GM21619 (cell line): ENCODE data around the gene CDK5RAP3.
A peak's percentile ranks its signal among the peaks of the same experiment; 100 is the strongest.

Experiments
- ATAC-seq: cut with Tn5 transposase; IDR thresholded peaks from one replicate; pipeline ENCODE4 v1.9.1; 2021; ENCODE audit not compliant: unreplicated experiment

Gene CDK5RAP3

DNA sequence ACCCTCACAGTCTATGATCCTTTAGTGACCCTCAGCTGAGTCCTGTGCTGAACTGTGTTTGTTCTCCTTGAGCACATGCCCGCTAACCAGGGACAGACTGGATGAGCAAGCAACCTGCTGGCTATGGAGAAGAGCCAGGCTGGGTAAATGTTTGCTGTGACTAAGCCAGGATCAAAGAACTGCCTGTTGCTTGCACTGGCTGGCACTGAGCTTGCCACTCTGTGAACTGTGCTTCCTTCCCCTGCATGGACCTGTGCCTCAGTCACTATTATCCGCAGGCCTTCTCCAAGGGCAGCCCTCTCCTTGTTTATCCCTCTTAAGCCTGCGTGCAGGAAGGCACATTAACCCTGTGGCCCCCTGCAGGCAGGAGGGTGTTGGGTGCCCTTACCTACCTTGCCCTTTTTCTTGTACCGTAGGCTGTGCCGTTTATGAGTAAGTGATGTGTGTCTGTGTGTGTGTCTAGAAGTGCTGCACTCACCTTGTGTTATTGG lies 22.2 kb upstream of the CDK5RAP3 start:
- ATAC-seq, result no peak

DNA sequence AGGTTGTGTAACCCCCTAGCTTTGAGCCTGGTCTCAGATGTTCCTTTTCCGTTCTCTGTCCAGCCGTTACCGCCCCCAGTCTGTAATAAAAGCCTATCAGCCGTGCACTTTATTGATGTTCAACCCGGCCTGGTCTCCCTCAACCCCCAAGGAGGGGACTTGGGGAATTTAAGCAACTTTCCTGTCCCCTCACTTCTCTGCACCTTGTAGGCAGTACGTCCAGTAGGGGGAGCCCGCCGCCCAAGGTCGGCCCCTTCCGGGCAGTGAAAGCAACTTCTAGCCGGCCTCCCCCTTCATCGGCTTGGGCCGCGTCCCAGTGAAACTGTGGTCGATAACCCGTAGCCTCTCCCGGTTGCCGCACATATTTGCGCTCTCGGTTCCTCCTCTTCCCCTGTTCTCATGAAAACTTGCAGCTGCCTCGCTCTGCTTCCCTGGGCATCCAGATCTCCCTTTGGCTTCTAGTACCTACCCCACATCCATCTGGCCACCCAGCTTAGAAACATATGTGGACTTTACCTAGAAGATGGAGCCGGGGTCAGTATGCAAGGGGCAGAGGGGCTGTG lies 21.6 kb upstream of the CDK5RAP3 start:
- ATAC-seq, result peak; percentile 60

DNA sequence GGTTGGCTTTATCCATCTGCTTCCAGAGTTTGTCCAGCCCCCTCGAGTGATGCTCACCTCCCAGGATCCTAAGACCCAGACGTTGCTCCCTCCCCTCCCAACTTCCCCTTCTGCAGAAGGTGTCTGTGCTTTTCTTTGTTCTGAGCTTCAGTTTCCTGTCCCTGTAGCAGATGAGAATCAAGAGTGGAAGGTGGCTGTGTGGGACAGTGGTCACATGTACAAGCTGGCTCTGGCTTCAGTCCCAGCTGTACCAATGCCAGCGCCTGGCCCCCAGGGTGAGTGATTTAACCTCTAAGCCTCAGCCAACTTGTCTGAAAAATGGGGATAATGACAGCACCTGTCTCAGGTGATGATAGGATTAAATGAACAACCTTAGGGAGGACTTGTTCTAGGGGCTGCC lies 21.0 kb upstream of the CDK5RAP3 start:
- ATAC-seq, result no peak

DNA sequence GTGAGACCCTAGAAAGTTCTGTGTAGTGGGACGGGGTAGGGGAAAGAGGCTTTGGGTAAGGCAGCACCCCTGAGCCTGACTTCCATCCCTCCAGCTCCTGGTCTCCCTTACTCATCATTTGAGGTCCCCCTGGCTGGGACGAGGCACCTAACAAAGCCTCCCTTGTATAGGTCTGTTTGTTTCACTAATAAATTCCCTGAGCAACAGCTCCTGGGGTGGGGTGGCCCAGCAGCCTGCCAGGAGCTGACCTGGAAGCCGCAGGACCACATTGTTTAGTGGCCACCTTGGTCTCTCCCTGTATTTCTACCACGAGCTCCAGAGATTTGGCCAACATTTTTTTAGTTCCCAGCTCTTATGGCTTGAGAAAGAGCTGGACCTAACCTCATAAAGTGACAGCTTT lies 20.5 kb upstream of the CDK5RAP3 start:
- no peak for ATAC-seq

- no peak for ATAC-seq
Measured at GRCh38 chr17:47952171-47953021, 18.5 kb upstream of the CDK5RAP3 start.

DNA sequence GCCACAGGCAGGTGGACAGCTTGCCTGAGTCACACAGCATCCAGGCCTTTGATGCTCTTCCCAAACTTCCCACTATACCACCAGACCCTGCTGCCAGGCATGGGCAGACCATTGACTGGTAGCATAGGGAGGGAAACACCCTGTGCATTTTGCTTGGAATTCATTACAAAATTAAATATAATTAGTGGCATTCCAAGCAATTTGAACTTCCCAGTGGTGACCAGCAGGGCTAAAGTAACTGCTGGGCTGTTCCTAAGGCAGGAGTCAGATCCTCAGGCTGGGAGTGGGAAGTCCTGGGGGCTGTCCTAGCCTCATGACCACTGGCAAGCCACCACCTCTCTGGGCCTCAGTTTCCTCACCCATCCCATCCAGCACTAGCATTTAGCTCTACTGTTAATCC lies 17.0 kb upstream of the CDK5RAP3 start:
- no peak for ATAC-seq

DNA sequence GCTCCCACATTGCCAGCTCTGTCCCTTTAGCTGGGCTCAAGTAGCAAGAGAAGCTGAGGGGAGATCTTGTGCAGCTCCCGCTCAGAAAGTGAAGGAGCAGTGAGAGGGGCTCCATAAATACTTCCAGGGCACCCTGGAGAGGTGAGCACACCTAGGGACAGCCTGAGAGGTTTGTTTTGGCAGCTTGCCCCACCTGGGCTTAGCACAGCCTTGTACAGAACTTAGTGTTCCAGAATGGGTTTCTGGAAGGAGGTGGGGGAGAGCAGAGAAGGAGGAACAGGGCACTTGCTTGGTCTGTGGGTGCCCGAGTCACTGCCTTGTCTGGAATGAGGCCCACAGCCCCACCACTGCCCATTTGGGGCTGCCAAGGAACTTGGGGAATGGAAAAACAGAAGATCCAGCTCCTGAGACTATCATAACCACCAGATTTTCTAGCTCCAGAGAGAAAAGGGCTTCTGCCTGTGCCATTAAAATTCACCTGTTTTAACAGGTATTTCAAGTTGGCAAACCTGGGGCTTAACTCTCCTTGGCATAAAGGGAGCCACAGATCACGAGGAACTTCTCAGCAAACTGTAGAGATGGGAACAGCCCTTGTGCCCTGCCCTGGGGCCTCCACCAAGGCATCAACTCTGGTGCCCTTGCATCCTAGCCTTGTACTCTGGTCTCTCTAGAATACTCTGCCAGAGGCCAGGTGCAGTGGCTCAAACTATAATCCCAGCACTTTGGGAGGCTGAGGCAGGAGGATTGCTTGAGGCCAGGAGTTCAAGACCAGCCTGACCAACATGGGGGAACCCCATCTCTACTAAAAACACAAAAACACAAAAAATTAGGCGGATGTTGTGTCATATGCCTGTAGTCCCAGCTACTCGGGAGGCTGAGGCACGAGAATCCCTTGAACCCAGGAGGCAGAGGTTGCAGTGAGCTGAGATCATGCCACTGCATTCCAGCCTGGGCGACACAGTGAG lies 15.1 kb upstream of the CDK5RAP3 start:
- no peak for ATAC-seq

- ATAC-seq, result no peak
Measured at GRCh38 chr17:47956791-47957590, 13.9 kb upstream of the CDK5RAP3 start.

DNA sequence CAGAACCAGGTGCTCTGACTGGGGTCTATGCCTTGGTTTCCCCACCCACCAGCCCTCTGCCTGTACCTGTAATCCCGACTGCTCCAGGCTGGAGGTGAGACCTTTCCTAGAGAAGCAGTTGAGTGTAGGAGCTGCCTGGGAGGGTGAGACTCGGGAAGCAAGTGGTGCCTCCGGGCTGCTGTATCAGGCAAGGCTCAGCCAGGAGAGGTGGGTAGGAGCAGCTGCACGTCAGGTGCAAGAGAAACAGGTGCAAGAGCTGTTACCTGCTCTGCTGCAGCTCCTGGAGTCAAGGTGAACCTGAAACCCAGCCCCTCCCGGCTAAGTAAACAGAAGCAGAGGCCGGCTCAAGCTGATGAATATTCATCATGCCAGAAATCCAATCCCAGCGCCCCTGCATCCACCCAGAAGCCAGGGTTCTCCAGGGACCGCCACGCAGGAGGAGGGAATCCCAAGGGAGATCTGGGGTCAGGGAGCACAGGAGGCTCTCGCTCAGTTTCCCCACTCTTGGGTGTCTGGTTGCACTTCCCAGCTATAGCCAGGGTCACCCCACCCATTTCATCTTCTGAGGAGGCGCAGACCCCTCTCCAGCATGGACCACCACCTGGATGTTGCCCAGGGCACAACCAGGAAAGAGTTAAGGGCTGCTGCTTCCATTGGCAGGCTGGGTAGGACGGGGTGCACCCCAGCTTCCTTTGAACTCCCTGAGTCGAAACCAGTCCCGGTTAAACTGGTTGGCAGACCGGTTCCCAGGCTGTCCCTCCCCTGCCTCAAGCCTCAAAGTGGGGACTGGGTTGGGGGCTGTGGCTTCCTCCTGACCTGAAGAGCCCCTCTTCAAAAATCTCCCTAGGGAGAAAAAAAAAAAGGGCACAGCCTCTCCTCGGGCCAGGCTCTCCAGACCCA lies 13.1 kb upstream of the CDK5RAP3 start, which contains the start of gene PRR15L:
Gene PRR15L (minus strand): TSS at position 293 of the 900 bp plus-strand sequence. CDS start 4,649 bp downstream, outside the sequence.
- no peak for ATAC-seq

GRCh38 chr17:47959825-47960655 lies 10.9 kb upstream of the CDK5RAP3 start:
- ATAC-seq, result no peak

DNA sequence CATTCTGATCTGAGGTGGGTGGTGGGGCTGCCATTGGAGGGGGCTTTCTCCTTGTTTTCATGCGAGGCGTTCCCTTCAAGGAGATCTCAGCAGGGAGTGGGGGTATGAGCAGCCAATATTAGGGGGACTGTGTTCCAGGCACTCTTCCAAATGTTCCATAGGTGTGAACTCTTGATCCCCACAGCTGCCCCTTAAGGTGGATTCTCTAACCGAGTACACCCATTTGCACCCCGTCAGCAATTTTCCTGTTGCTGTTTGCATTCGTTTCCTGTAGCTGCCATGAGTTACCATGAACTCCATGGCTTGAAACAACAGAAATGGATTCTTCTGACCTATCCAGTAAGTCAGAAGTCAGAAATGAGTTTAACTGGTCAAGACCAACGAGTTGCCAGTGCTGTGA lies 9.5 kb upstream of the CDK5RAP3 start:
- ATAC-seq, result no peak

DNA sequence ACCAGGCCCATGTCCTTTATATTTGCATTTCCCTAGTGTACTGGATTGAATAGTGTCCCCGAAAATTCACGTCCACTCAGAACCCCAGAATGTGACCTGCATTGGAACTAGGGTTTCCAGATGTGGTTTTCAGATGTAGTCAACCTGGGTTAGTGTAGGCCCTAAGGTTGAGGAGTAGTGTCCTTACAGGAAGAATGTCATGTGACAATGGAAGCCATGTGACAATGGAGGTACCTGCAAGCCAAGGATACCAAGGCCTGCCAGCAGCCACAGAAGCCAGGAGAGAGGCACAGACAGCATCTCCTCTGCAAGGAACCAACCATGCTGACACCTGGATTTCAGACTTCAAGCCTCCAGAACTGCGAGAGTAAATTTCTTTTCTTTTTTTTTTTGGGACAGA lies 8.0 kb upstream of the CDK5RAP3 start:
- ATAC-seq, result no peak

- ATAC-seq, result no peak
Measured at GRCh38 chr17:47964856-47965255, 6.1 kb upstream of the CDK5RAP3 start.

DNA sequence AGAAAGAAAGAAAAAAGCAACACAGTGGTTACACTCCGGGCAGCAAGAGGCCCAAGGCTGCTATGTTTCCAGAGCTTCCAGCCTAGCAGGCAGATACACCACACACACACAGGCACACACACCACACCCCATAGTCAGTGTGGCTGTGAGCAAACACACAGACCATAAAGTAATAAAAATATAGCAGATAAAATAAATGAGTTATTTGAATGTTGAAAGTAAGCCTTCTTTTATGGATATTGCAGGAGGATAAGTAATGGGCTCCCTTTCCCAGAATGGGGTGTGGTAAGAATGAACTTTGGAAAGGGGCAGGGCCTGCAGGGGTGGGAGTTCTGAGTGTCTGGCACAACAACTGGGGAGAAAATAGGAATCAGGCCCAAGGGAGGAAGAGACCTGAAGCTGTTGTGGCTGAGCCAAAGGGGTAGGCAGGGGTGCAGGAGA lies 4.8 kb upstream of the CDK5RAP3 start:
- no peak for ATAC-seq

- no peak for ATAC-seq
Measured at GRCh38 chr17:47967607-47968252, 3.2 kb upstream of the CDK5RAP3 start.

- ATAC-seq, result no peak
Measured at GRCh38 chr17:47968836-47969235, 2.1 kb upstream of the CDK5RAP3 start.

DNA sequence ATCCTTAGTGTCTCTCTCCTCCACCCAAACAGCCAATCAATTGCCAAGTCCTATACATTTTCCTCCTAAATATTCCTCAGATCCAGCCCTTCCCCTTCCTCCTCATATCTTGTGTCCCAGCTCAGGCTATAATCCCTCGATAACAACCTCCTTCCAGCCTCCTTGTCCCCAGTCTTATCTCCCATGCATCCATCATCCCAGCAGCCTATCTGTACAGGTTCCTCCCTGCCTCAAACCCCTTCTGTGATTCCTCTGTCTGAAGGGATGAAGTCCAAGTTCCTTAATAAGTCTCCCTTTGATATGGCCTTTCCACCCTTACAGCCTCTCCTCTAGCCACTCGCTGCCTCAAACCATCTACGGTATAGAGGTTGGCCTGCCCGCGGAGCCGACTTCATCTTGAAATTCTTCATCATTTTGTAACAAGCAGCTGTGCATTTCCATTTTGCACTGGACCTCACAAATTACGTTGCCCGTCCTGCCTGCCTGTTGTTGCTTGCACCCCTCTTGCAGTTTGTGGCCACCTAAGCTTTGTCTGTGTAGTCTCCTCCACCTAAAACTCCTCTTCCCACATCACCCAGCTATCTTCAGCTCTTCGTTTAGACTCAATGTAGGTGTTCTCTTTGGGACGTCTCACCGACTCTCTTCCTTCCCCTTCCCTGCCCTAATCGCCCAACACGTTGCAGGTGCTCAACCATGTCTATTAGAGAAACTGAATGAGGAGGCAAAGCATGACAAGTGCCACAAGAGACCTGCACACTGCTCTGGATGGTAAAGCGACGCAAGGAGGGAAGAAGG lies 786 bp upstream of the CDK5RAP3 start:
- no peak for ATAC-seq
